Motor neuron (in vitro differentiated cells): ENCODE data around the gene ZNF366. TPM values are rescaled to one million over a fixed set of nuclear protein-coding genes. Genes with fewer than 3 reads are reported as not detected.

Experiments
- ATAC-seq, 8 experiments: fragments of 200-7000 bp; cut with Tn5 transposase; replicated peaks in 6 of 8; 2 replicates each; pipeline ENCODE4 v1.8.0; 2021; ENCODE audit warnings: mild to moderate bottlenecking in 8 of 8, moderate library complexity in 8 of 8
- H3K27ac ChIP-seq, 2 donors: fragments of 250-450 bp; sonication (Bioruptor Pico); 2 replicates each; pipeline ENCODE4 v1.9.0; 2021; ENCODE audit warnings: antibody characterized with exemption in 2 of 2, mild to moderate bottlenecking in 2 of 2, moderate library complexity in 1 of 2
- H3K4me1 ChIP-seq, 2 donors: fragments of 250-450 bp; sonication (Bioruptor Pico); replicated peaks in 1 of 2; 2 replicates each; pipeline ENCODE4 v1.6.1; 2021; ENCODE audit warnings: antibody characterized with exemption in 2 of 2, mild to moderate bottlenecking in 2 of 2, moderate library complexity in 1 of 2
- H3K4me3 ChIP-seq, 5 donors: fragments of 250-450 bp; sonication (Bioruptor Pico); 2 replicates each; pipeline ENCODE4 v1.9.0; 2021; ENCODE audit warnings: antibody characterized with exemption in 5 of 5, mild to moderate bottlenecking in 5 of 5, moderate library complexity in 4 of 5
- whole genome bisulfite sequencing, 10 experiments: fragments of 450-650 bp; shearing (Covaris generic); methylation state at CpG; one replicate each; pipeline ENCODE4 v1.0.0; 2022; 5-methylcytosine and 5-hydroxymethylcytosine counted together
- in situ Hi-C, 9 experiments: fragments of 400-800 bp; cut with MboI; loops; one replicate each; pipeline ENCODE4 v1.15.0; 2021; ENCODE audit warnings: low sequenced_read_pairs in 9 of 9, low pct_unique_long_range_greater_than_20kb in 2 of 9; ENCODE audit not compliant: unreplicated experiment in 9 of 9
- total RNA-seq, 8 experiments: library from RNA; unstranded; fragments of 300-600 nt; gene quantifications; 2 replicates each; pipeline versions ENCODE4 v1.2.3 to v1.2.4, GENCODE V29; 2022

ZNF366 gene
- total RNA-seq, 8 experiments from 2014 or later: 0.09 to 0.57 (median 0.19) TPM; not detected in 2

- WGBS, 10 experiments: 54 to 100% (median 77%) methylated on average over 1 to 5 of the region's 5 CpGs; no CpG with 5 or more reads in 2 of the 10 experiments
Measured at GRCh38 chr5:72468024-72468423, 39.2 kb downstream of the ZNF366 start.

GRCh38 chr5:72467461-72467860, 39.7 kb downstream of the ZNF366 start:
- 57 to 85% (median 81%) methylated on average over 1 to 2 of the region's 2 CpGs; no CpG with 5 or more reads in 2 of the 10 experiments for WGBS, 10 experiments
- Histone ChIP-seq H3K27ac (no peak overlapping the region), H3K4me3 (no peak overlapping the region), H3K4me1 (peaks cover 2 to 7% of the 10 kb centered on the region in 2 donors)
- in situ Hi-C loops: no loop called here
- ATAC-seq: no peak

More at GRCh38 chr5:72468024-72468423, 39.2 kb downstream of the ZNF366 start:
- in situ Hi-C loops: no loop called here
- Histone ChIP-seq H3K4me3 (no peak overlapping the region), H3K4me1 (peaks cover 2 to 7% of the 10 kb centered on the region in 2 donors), H3K27ac (no peak overlapping the region)
- ATAC-seq: no peak

- WGBS, 10 experiments: 25 to 95% (median 87%) methylated on average over 3 to 8 of the region's 10 CpGs
- Histone ChIP-seq H3K4me3 (no peak overlapping the region), H3K4me1 (peaks cover 0 to 7% of the 10 kb centered on the region in 2 donors), H3K27ac (no peak overlapping the region)
- in situ Hi-C loops: no loop called here
- peak in 2 of 8 experiments; percentile 27 to 57 for ATAC-seq
Measured at GRCh38 chr5:72465601-72466563, 41.3 kb downstream of the ZNF366 start.

- H3K4me3 ChIP-seq: no peak overlapping the region
- peaks cover 0 to 3% of the 10 kb centered on the region in 2 donors for H3K4me1 ChIP-seq
- no peak for ATAC-seq
- 46 to 100% (median 67%) methylated on average over 1 to 2 of the region's 2 CpGs; no CpG with 5 or more reads in 1 of the 10 experiments for WGBS, 10 experiments
- H3K27ac ChIP-seq: no peak overlapping the region
- in situ Hi-C loops: no loop called here
Measured at GRCh38 chr5:72465066-72465465, 42.1 kb downstream of the ZNF366 start.

GRCh38 chr5:72464071-72464470, 43.1 kb downstream of the ZNF366 start:
- in situ Hi-C loops: no loop called here
- no peak overlapping the region for H3K27ac ChIP-seq
- peaks cover 0 to 3% of the 10 kb centered on the region in 2 donors for H3K4me1 ChIP-seq
- no peak overlapping the region for H3K4me3 ChIP-seq
- no peak for ATAC-seq
- 56 to 98% (median 87%) methylated on average over 2 to 6 of the region's 6 CpGs for WGBS, 10 experiments

GRCh38 chr5:72463449-72464052, 43.7 kb downstream of the ZNF366 start:
- WGBS, 10 experiments: 47 to 100% (median 72%) methylated on average over 1 to 6 of the region's 6 CpGs
- Histone ChIP-seq H3K27ac (no peak overlapping the region), H3K4me3 (no peak overlapping the region), H3K4me1 (peaks cover 0 to 3% of the 10 kb centered on the region in 2 donors)
- in situ Hi-C loops: no loop called here
- ATAC-seq: peak in 2 of 8 experiments; percentile 16 to 18

- WGBS, 10 experiments: 95 to 100% (median 100%) methylated on average over 4 to 7 of the region's 27 CpGs; no CpG with 5 or more reads in 7 of the 10 experiments
- Histone ChIP-seq H3K4me1 (peaks cover 0 to 3% of the 10 kb centered on the region in 2 donors), H3K27ac (no peak overlapping the region), H3K4me3 (no peak overlapping the region)
- no peak for ATAC-seq
- in situ Hi-C loops: no loop called here
Measured at GRCh38 chr5:72460413-72460812, 46.8 kb downstream of the ZNF366 start.

GRCh38 chr5:72459913-72460312, 47.3 kb downstream of the ZNF366 start:
- Histone ChIP-seq H3K4me3 (no peak overlapping the region), H3K27ac (no peak overlapping the region), H3K4me1 (peaks cover 0 to 3% of the 10 kb centered on the region in 2 donors)
- in situ Hi-C loops: no loop called here
- ATAC-seq: no peak
- 60 to 90% (median 82%) methylated on average over 1 to 5 of the region's 18 CpGs; no CpG with 5 or more reads in 7 of the 10 experiments for WGBS, 10 experiments

GRCh38 chr5:72459089-72459661, 48.0 kb downstream of the ZNF366 start:
- 50 to 100% (median 85%) methylated on average over 1 to 5 of the region's 5 CpGs; no CpG with 5 or more reads in 3 of the 10 experiments for WGBS, 10 experiments
- Histone ChIP-seq H3K4me1 (peaks cover 0 to 3% of the 10 kb centered on the region in 2 donors), H3K4me3 (no peak overlapping the region), H3K27ac (no peak overlapping the region)
- no peak for ATAC-seq
- in situ Hi-C loops: no loop called here

- no peak for ATAC-seq
- Histone ChIP-seq H3K4me3 (no peak overlapping the region), H3K4me1 (no peaks in the 10 kb centered on the region), H3K27ac (no peak overlapping the region)
- WGBS, 10 experiments: 67 to 94% (median 89%) methylated on average over 1 to 3 of the region's 3 CpGs; no CpG with 5 or more reads in 4 of the 10 experiments
- in situ Hi-C loops: no loop called here
Measured at GRCh38 chr5:72458407-72458806, 48.8 kb downstream of the ZNF366 start.

- in situ Hi-C loops: no loop called here
- H3K4me1 ChIP-seq: peaks cover under 1 to 1% of the 10 kb centered on the region in 2 donors
- H3K27ac ChIP-seq: no peak overlapping the region
- ATAC-seq: no peak
- WGBS, 10 experiments: 67 to 100% (median 90%) methylated on average over 1 of the region's 1 CpG; no CpG with 5 or more reads in 6 of the 10 experiments
- no peak overlapping the region for H3K4me3 ChIP-seq
Measured at GRCh38 chr5:72457491-72457890, 49.7 kb downstream of the ZNF366 start.

GRCh38 chr5:72456391-72457074, 50.7 kb downstream of the ZNF366 start:
- in situ Hi-C loops: no loop called here

More at GRCh38 chr5:72456391-72457074, 50.7 kb downstream of the ZNF366 start:
- WGBS, 10 experiments: 81 to 100% (median 85%) methylated on average over 1 to 6 of the region's 8 CpGs; no CpG with 5 or more reads in 5 of the 10 experiments
- Histone ChIP-seq H3K4me1 (peaks cover 11% of the 10 kb centered on the region in 2 donors), H3K27ac (no peak overlapping the region), H3K4me3 (no peak overlapping the region)
- no peak for ATAC-seq
